ENCODE results near the gene TLX2.

Gene TLX2

GRCh38 chr2:74512744-74513604 is 1.3 kb upstream of the TLX2 start:
- FAIRE-seq (no peak), DNase-seq (ENCODE audit: insufficient read length, low spot score) (no peak)
- no peak for TF ChIP-seq POLR2A (IDR thresholded peaks at IDR 0.05; ENCODE audit: low read depth, low read length)

- no peak for FAIRE-seq
- DNase-seq (ENCODE audit: insufficient read length, low spot score), result no peak
- TF ChIP-seq POLR2A (IDR thresholded peaks at IDR 0.05; ENCODE audit: low read depth, low read length), result no peak
Measured at GRCh38 chr2:74513605-74514367, 464 bp upstream of the TLX2 start.

- no peak for DNase-seq (ENCODE audit: insufficient read length, low spot score)
- TF ChIP-seq POLR2A (IDR thresholded peaks at IDR 0.05; ENCODE audit: low read depth, low read length), result no peak
- FAIRE-seq, result no peak
Measured at GRCh38 chr2:74515271-74515980, 1.2 kb downstream of the TLX2 start.

- FAIRE-seq, result no peak
- no peak for TF ChIP-seq POLR2A (IDR thresholded peaks at IDR 0.05; ENCODE audit: low read depth, low read length)
- DNase-seq (ENCODE audit: insufficient read length, low spot score), result no peak
Measured at GRCh38 chr2:74515981-74516633, 1.9 kb downstream of the TLX2 start.

- FAIRE-seq (no peak), DNase-seq (ENCODE audit: insufficient read length, low spot score) (no peak)
- TF ChIP-seq POLR2A (IDR thresholded peaks at IDR 0.05; ENCODE audit: low read depth, low read length), result no peak
Measured at GRCh38 chr2:74516650-74517049, 2.4 kb downstream of the TLX2 start.

- FAIRE-seq (no peak), DNase-seq (ENCODE audit: insufficient read length, low spot score) (no peak)
- no peak for TF ChIP-seq POLR2A (IDR thresholded peaks at IDR 0.05; ENCODE audit: low read depth, low read length)
Measured at GRCh38 chr2:74522516-74522915, 8.3 kb downstream of the TLX2 start.

GRCh38 chr2:74524005-74524404 is 9.8 kb downstream of the TLX2 start:
- no peak for TF ChIP-seq POLR2A (IDR thresholded peaks at IDR 0.05; ENCODE audit: low read depth, low read length)
- FAIRE-seq (no peak), DNase-seq (ENCODE audit: insufficient read length, low spot score) (no peak)

GRCh38 chr2:74524955-74525716 is 10.9 kb downstream of the TLX2 start:
- FAIRE-seq (no peak), DNase-seq (ENCODE audit: insufficient read length, low spot score) (no peak)
- TF ChIP-seq POLR2A (IDR thresholded peaks at IDR 0.05; ENCODE audit: low read depth, low read length), result no peak

- DNase-seq (ENCODE audit: insufficient read length, low spot score) (no peak), FAIRE-seq (no peak)
- no peak for TF ChIP-seq POLR2A (IDR thresholded peaks at IDR 0.05; ENCODE audit: low read depth, low read length)
Measured at GRCh38 chr2:74525717-74526648, 11.7 kb downstream of the TLX2 start, which contains the start of gene DQX1. Gene DQX1 (minus strand): TSS chr2:74526231. CDS start chr2:74525729, 502 bp downstream.

- no peak for FAIRE-seq
- DNase-seq (ENCODE audit: insufficient read length, low spot score), result no peak
- no peak for TF ChIP-seq POLR2A (IDR thresholded peaks at IDR 0.05; ENCODE audit: low read depth, low read length)
Measured at GRCh38 chr2:74526649-74527230, 12.5 kb downstream of the TLX2 start.

- FAIRE-seq, result no peak
- TF ChIP-seq POLR2A (IDR thresholded peaks at IDR 0.05; ENCODE audit: low read depth, low read length), result no peak
- DNase-seq (ENCODE audit: insufficient read length, low spot score), result no peak
Measured at GRCh38 chr2:74527741-74528140, 13.5 kb downstream of the TLX2 start.

All from H54 (cell line).